GM18511 (cell line): ENCODE measurements around the gene ERO1A.

Experiments
- ATAC-seq: cut with Tn5 transposase; IDR thresholded peaks from one replicate; pipeline ENCODE4 v1.9.1; 2021; ENCODE audit warnings: mild to moderate bottlenecking, moderate library complexity; ENCODE audit not compliant: unreplicated experiment

ERO1A gene

DNA sequence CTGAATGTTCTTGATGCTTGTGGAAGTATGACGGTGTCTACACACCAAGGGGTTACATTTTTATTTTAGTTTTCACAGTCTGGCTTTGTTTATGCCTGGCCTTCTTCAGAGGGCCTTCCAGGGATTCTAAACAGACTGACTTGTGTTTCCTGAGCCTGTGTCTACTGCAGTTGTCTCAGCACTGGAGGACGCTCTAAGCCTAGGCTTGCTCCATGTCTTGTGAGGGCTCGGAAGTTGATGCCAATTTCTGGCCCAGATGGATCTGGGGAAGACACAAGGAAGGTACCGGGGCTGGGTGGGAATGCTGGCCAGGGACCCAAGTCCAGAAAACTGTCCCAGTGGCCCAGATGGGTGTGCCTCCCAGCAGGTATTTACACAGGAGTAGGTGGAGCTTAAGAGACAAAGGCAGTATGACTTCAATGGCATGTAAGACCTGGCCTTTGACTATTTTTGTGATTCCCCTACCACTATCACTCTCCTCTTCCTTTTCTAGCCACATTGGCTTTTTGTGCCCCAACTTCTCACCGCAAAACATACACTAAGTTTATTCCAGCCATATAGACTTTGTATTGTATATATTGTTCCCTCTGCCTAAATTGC lies 85.8 kb downstream of the ERO1A start:
- ATAC-seq = no peak

DNA sequence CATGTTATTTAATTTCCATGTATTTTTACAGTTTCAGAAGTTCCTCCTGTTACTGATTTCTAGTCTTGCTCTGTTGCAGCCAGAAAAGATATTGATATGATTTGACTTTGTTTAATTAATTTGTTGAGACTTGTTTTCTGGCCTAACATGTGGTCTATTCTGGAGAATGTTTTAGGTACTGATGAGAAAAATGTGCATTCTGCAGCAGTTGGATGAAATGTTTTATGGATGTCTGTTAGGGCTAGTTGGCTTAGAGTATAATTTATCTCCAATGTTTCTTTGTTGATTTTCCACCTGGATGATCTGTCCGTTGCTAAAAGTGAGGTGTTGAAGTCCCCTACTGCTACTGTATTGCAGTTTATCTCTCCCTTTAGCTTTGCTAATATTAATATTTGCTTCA lies 88.3 kb downstream of the ERO1A start:
- ATAC-seq = no peak

DNA sequence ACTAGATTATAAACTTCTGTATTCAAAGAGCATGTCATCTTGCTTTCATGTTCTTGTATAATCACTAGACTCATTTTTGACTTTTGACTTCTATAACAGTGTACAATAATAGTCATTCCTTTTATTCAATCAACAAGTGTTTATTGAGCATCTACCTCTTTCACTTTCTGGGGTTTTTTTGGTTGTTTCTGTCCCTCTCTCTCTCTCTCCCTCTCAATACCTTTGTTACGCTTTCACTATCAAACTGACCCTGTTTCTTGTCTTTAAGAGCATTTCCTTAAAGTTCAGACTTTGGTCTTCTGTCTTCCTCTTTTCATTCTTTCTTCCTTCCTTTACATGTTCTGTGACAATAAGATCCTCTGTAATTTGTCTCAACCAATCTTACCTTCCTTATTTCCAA lies 93.2 kb downstream of the ERO1A start:
- no peak for ATAC-seq

DNA sequence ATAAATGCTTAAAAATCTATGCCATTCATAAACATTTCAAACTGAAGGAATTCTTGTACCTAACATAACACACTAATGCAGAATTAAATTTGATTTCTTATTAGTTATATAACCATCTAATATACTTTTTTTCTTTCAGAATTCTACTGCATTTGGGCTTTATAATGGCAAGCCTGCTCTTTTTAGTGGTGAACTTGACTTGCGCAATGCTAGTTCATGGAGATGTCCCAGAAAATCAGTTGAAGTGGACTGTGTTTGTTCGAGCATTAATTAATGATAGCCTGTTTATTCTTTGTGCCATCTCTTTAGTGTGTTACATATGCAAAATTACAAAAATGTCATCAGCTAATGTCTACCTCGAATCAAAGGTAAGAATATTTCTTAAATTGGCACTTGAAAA lies 95.4 kb downstream of the ERO1A start:
- ATAC-seq = no peak

DNA sequence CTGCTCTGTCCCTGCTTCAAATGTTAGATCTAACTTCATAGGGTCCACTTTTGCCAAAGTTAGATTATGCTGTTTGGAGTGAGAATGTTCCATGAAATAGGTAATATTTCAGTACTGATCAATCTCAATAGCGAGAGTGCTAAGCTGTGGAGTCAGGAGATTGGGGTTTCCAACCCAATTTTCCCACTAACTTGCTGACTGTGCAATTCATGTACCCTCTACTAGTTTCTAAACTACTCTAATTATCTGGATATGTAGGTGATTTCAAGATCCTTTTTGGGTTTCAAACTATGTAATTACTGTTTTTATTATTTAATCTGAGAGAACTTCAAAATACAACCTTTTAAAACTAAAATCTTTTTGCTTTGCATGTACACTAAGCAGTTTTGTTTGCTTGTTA lies 96.8 kb downstream of the ERO1A start:
- no peak for ATAC-seq

DNA sequence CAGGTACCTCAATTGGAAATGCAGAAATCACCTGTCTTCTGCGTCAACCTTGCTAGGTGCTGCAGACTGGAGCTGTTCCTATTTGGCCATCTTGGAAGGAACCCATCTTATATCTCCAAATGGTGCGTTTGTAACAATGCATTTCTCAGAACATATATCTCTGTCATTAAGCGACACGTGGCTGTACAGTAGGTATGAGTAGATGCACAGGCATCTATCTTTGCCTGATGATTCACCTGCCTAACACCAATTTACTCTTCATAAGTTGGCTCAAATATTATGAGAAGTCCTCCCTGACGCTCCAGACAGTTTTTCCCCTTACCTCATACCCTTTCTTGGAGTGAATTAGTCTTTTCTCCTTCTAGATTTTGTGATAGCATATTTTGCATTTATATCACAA lies 98.5 kb downstream of the ERO1A start:
- no peak for ATAC-seq

DNA sequence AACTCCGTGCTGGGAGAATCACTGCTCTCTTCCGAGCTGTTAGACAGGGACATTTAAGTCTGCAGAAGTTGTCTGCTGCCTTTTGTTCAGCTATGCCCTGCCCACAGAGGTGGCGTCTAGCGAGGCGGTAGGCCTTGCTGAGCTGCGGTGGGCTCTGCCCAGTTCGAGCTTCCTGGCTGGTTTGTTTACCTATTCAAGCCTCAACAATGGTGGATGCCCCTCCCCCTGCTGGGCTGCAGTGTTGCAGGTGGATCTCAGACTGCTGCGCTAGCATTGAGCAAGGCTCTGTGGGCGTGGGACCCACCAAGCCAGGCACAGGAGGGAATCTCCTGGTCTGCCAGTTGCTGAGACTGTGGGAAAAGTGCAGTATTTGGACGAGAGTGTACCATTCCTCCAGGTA lies 99.0 kb downstream of the ERO1A start:
- ATAC-seq = no peak

DNA sequence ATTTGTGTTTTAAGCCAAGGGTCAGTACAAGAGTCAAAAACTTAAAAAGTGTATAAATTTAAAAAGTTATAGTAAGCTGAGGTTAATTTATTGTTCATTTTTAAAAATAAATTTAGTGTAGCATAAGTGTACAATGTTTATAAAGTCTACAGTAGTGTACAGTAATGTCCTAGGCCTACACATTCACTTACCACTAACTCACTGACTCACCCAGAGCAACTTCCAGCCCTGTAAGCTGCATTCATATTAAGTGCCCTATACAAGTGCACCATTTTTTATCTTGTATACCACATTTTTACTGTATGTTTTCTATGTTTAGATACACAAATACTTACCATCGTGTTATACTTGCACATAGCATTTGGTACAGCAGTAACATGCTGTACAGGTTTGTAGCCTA lies 105.0 kb downstream of the ERO1A start:
- ATAC-seq = no peak
